ENCODE measurements around the gene ABLIM3. TPM values are rescaled to one million over a fixed set of nuclear protein-coding genes. Genes with fewer than 3 reads are reported as not detected.

The ABLIM3 gene
- total and polyA plus RNA-seq, 9 of the 15 experiments (the other 6 are each of a cell fraction or from before 2014, with no cell fraction given) = 0.03 to 0.38 (median 0.11) TPM

GRCh38 chr5:149195337-149195887, 54.1 kb downstream of the ABLIM3 start:
- Histone ChIP-seq H3K27me3 (ENCODE audit: control insufficient read depth in 2 of 2, insufficient read depth in 2 of 2, low read length in 2 of 2) (peaks cover 0 to 16% of the 10 kb centered on the region in 2 experiments; a peak in 2 of 5 replicates), H3K4me3 (no peak overlapping the region), H4K20me1 (replicated peaks; ENCODE audit: control insufficient read depth, insufficient read depth, low read length) (0 out of 2 replicates have a peak, but pooled peaks cover 7% of the 10 kb centered on the region), H3K4me1 (replicated peaks in 1 of 2; ENCODE audit: control insufficient read depth in 2 of 2, insufficient read depth in 2 of 2, low read length in 2 of 2) (no peaks in the 10 kb centered on the region), H2AFZ (ENCODE audit: low read depth, low read length) (no peak overlapping the region), H3K79me2 (ENCODE audit: control insufficient read depth, insufficient read depth, low read length) (no peaks in the 10 kb centered on the region), H3K9ac (ENCODE audit: insufficient read depth in 1 of 2, low read depth in 2 of 2, low read length in 2 of 2) (no peak overlapping the region), H3K9me1 (ENCODE audit: control insufficient read depth, insufficient read depth, low read length) (no peaks in the 10 kb centered on the region), H3K9me3 (replicated peaks; ENCODE audit: control insufficient read depth, insufficient read depth, low read depth, low read length) (no peaks in the 10 kb centered on the region), H3K4me2 (ENCODE audit: insufficient read depth, low read length) (no peak overlapping the region), H3K27ac (ENCODE audit: extremely low read depth, low read depth, low read length) (no peak overlapping the region), H3K36me3 (ENCODE audit: control insufficient read depth, insufficient read depth, low read length) (no peaks in the 10 kb centered on the region)
- no peak for TF ChIP-seq RBM17 (IDR thresholded peaks at IDR 0.05; ENCODE audit: borderline replicate concordance, low read depth, low read length)
- no peak for TF ChIP-seq ZBTB7A (IDR thresholded peaks at IDR 0.05; ENCODE audit: borderline replicate concordance, control insufficient read depth, low read depth, low read length)
- no peak for TF ChIP-seq BCL6 (CRISPR knock-in tag; IDR thresholded peaks at IDR 0.05)
- TF ChIP-seq YY1 (IDR thresholded peaks at IDR 0.05; ENCODE audit: borderline replicate concordance in 1 of 3, control insufficient read depth in 1 of 3, extremely low read depth in 1 of 3, insufficient read depth in 3 of 3, insufficient read length in 1 of 3, insufficient replicate concordance in 2 of 3, low read depth in 1 of 3, low read length in 2 of 3) = no peak
- no peak for TF ChIP-seq POLR2AphosphoS5 (IDR thresholded peaks at IDR 0.05; ENCODE audit: control insufficient read depth, insufficient read depth, low read depth, low read length)
- no peak for TF ChIP-seq ZNF785 (CRISPR knock-in tag; IDR thresholded peaks at IDR 0.05)
- TF ChIP-seq ZNF253 (CRISPR knock-in tag; conservative IDR thresholded peaks at IDR 0.05) = no peak
- in situ Hi-C loops (cut with MboI) = no loop called here
- 1% methylated on average over 9 of the region's 9 CpGs for WGBS (ENCODE audit: insufficient coverage, low coverage, missing lambda C conversion rate)
- ChIA-PET POLR2A (no interaction called here), CTCF (ENCODE audit: low intra/inter-chr PET ratio) (no interaction called here)
- FAIRE-seq (no peak), DNase-seq (ENCODE audit: extremely low read depth in 1 of 4, low spot score in 3 of 4) (no peak), ATAC-seq (no peak)
- intact Hi-C loops (cut with micrococcal nuclease) = no loop called here
- BruUV-seq (replicated peaks) = no TSS peak

All from K562 (cell line).